Left lung (tissue), 10 donors: ENCODE measurements around the gene WWOX. TPM values are rescaled to one million over a fixed set of nuclear protein-coding genes. Genes with fewer than 3 reads are reported as not detected.

Experiments used
- ATAC-seq: fragments of 200-7000 bp; cut with Tn5 transposase; one replicate; pipeline ENCODE4 v1.9.1; 2020; ENCODE audit warnings: moderate library complexity
- DNase-seq, 4 donors: peaks; one replicate each; pipeline ENCODE4 v3.0.0-alpha.2; 2013 to 2020
- H3K27ac ChIP-seq, 2 donors: fragments of 200-600 bp; sonication (generic) in 1 of 2; one replicate each; pipeline versions ENCODE4 v1.5.0 to v1.8.0; 2020 to 2021
- H3K27me3 ChIP-seq, 2 donors: fragments of 200-600 bp; sonication (generic) in 1 of 2; one replicate each; pipeline versions ENCODE4 v1.5.0 to v1.8.0; 2020 to 2021
- H3K36me3 ChIP-seq, 2 donors: fragments of 200-600 bp; sonication (generic) in 1 of 2; one replicate each; pipeline versions ENCODE4 v1.5.0 to v1.8.0; 2020 to 2021
- H3K4me1 ChIP-seq, 2 donors: fragments of 200-600 bp; one replicate each; pipeline ENCODE4 v1.8.0; 2021
- H3K4me3 ChIP-seq, 2 donors: fragments of 200-600 bp; sonication (generic) in 1 of 2; one replicate each; pipeline versions ENCODE4 v1.5.0 to v1.8.0; 2020 to 2021; ENCODE audit warnings: mild to moderate bottlenecking in 1 of 2
- H3K9me3 ChIP-seq, 2 donors: fragments of 200-600 bp; sonication (generic) in 1 of 2; one replicate each; pipeline versions ENCODE4 v1.5.0 to v1.8.0; 2020 to 2021
- CTCF ChIP-seq, 2 donors: fragments of 200-600 bp; sonication (generic) in 1 of 2; IDR thresholded peaks; one replicate each; pipeline versions ENCODE4 v1.5.0 to v1.8.0; 2021; ENCODE audit warnings: antibody characterized with exemption in 2 of 2
- intact Hi-C, 2 donors: fragments of 100-400 bp; cut with DNase I; formaldehyde crosslinking; loops; one replicate each; pipeline versions ENCODE4 v1.11.2 to v1.14.2; 2022
- polyA plus RNA-seq, 6 donors: library from polyadenylated mRNA; unstranded; fragments of 120-200 nt; gene quantifications; one replicate each; pipeline ENCODE4 v1.2.1, GENCODE V29; 2013; ENCODE audit not compliant: insufficient read length in 6 of 6
- total RNA-seq, 2 donors: library from RNA; stranded (reverse); fragmentation: NEBNext Ultra II Directional; extraction: Animal tissue kit (Norgen Biotek cat#: 25700); gene quantifications; one replicate each; pipeline ENCODE4 v1.2.1, GENCODE V29; 2021
- donor health status: DM: no; HTN: yes; CAD: no.
- donor health status: DM: no; HTN: no; CAD: no.

Gene WWOX
- total and polyA plus RNA-seq, 8 donors: 17.2 to 40.3 (median 30.8) TPM

- no peaks in the 10 kb centered on the region for H3K9me3 ChIP-seq
- H3K4me3 ChIP-seq: no peak overlapping the region
- intact Hi-C loops: no loop called here
- no peaks in the 10 kb centered on the region for H3K36me3 ChIP-seq
- ATAC-seq (no peak), DNase-seq (no peak)
- H3K4me1 ChIP-seq: no peaks in the 10 kb centered on the region
- H3K27me3 ChIP-seq: no peaks in the 10 kb centered on the region
- no peak overlapping the region for H3K27ac ChIP-seq
- no peak for TF ChIP-seq CTCF (IDR thresholded peaks at IDR 0.05)
Measured at GRCh38 chr16:78970650-78971049, 871.2 kb downstream of the WWOX start.

DNA sequence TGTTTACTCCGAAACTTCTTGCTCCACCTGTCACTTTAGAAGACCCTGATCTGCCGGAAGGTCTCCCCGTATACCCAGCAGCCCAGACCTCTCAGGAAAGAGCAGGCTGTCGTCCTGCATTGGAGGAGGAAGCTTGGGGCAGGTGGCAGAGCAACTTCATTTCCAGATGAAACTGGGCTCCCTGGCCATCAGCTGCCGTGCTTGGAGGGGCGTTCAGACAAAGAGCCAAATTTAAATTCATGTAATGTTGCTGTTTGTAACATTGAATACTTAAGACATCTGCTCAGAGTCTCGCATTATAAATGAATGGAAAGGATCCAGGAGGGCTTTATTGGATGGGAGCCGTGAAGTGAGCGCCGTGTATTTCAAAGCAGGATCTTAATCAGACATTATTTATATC is 872.6 kb downstream of the WWOX start:
- intact Hi-C loops: no loop called here
- TF ChIP-seq CTCF (IDR thresholded peaks at IDR 0.05): no peak
- no peak for ATAC-seq
- Histone ChIP-seq H3K4me1 (no peaks in the 10 kb centered on the region), H3K4me3 (no peak overlapping the region), H3K36me3 (no peaks in the 10 kb centered on the region), H3K27ac (no peak overlapping the region), H3K9me3 (no peaks in the 10 kb centered on the region), H3K27me3 (no peaks in the 10 kb centered on the region)
- no peak for DNase-seq

DNA sequence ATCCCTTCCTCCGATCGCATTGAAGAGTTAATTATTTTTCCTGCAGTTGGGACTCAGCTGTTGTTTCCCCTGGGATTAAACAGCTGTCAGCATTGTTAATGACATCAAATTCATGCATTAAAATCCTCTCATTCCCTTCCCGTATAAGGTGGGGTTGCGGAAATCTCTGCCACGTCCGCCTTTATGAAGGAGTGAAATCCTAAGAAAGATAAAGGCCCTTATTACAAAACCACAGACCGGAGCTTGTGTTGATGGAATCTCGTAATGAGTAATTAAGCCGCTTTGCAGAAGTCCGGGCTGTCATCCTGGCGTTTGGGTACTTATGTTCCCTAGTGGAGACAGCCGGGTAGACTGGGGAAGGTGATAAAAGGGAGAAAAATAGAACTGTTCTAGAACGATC is 873.5 kb downstream of the WWOX start:
- H3K36me3 ChIP-seq: no peaks in the 10 kb centered on the region
- ATAC-seq (no peak), DNase-seq (no peak)
- TF ChIP-seq CTCF (IDR thresholded peaks at IDR 0.05): no peak
- no peak overlapping the region for H3K4me3 ChIP-seq
- no peak overlapping the region for H3K27ac ChIP-seq
- no peaks in the 10 kb centered on the region for H3K4me1 ChIP-seq
- intact Hi-C loops: no loop called here
- no peaks in the 10 kb centered on the region for H3K9me3 ChIP-seq
- H3K27me3 ChIP-seq: no peaks in the 10 kb centered on the region

GRCh38 chr16:78976212-78976611 is 876.8 kb downstream of the WWOX start:
- H3K4me1 ChIP-seq: no peaks in the 10 kb centered on the region
- no peaks in the 10 kb centered on the region for H3K36me3 ChIP-seq
- H3K9me3 ChIP-seq: no peaks in the 10 kb centered on the region
- ATAC-seq: no peak
- no peak overlapping the region for H3K27ac ChIP-seq
- no peak overlapping the region for H3K4me3 ChIP-seq
- TF ChIP-seq CTCF (IDR thresholded peaks at IDR 0.05): no peak
- intact Hi-C loops: no loop called here
- no peaks in the 10 kb centered on the region for H3K27me3 ChIP-seq
- no peak for DNase-seq

- no peak for DNase-seq
- Histone ChIP-seq H3K9me3 (peaks cover 0 to 6% of the 10 kb centered on the region in 2 donors), H3K36me3 (no peaks in the 10 kb centered on the region), H3K27ac (no peak overlapping the region), H3K4me1 (no peaks in the 10 kb centered on the region), H3K27me3 (no peaks in the 10 kb centered on the region), H3K4me3 (no peak overlapping the region)
- intact Hi-C loops: no loop called here
- no peak for TF ChIP-seq CTCF (IDR thresholded peaks at IDR 0.05)
- ATAC-seq: no peak
Measured at GRCh38 chr16:78980825-78981224, 881.4 kb downstream of the WWOX start.
